IMR-90 (cell line): ENCODE measurements around the gene NATD1. TPM values are rescaled to one million over a fixed set of nuclear protein-coding genes. Genes with fewer than 3 reads are reported as not detected.

Experiments used
- ATAC-seq: fragments of 200-7000 bp; cut with Tn5 transposase; 2 replicates; pipeline ENCODE4 v1.9.1; 2020; ENCODE audit warnings: low read depth, mild to moderate bottlenecking, moderate library complexity
- BruUV-seq: library from RNA; stranded (reverse); fragments of 400-500 nt; replicated peaks from 2 replicates; lab custom pipeline; 2021; lab: Mats Ljungman, UMichigan
- CTCF ChIA-PET: fragments of 300-600 bp; formaldehyde crosslinking; extraction: SDS; loops from one replicate; lab custom pipeline; 2021; ENCODE audit warnings: antibody characterized with exemption; lab: Yijun Ruan, JAX
- POLR2A ChIA-PET: fragments of 300-600 bp; sonication (Branson Sonifier 250); formaldehyde crosslinking; loops from one replicate; lab custom pipeline; 2022; ENCODE audit warnings: antibody characterized with exemption; ENCODE audit not compliant: unreplicated experiment; lab: Charles Lee
- DNase-seq: peaks from one replicate; pipeline ENCODE4 v3.0.0; 2013
- H2AFZ ChIP-seq: replicated peaks from 2 replicates; pipeline ENCODE3; 2013; ENCODE audit warnings: low read length, mild to moderate bottlenecking; ENCODE audit not compliant: poor library complexity
- H2AK5ac ChIP-seq: 2 replicates; pipeline ENCODE4 v1.6.1; 2013; ENCODE audit warnings: low read depth, low read length, inconsistent platforms
- H2AK9ac ChIP-seq: replicated peaks from 2 replicates; pipeline ENCODE3; 2013; ENCODE audit warnings: mild to moderate bottlenecking, low read depth, low read length, moderate library complexity; ENCODE audit not compliant: poor library complexity
- H2BK120ac ChIP-seq: 2 replicates; pipeline ENCODE4 v1.6.1; 2013; ENCODE audit warnings: low read depth, low read length, inconsistent platforms
- H2BK15ac ChIP-seq: 3 replicates; pipeline ENCODE4 v1.6.1; 2013; ENCODE audit warnings: low read depth, low read length, inconsistent platforms
- H2BK20ac ChIP-seq: 2 replicates; pipeline ENCODE4 v1.6.1; 2013; ENCODE audit warnings: low read depth, mild to moderate bottlenecking, inconsistent platforms, low read length, moderate library complexity
- H2BK5ac ChIP-seq: 2 replicates; pipeline ENCODE4 v1.6.1; 2013; ENCODE audit warnings: mild to moderate bottlenecking, low read depth, low read length, inconsistent platforms; ENCODE audit not compliant: poor library complexity, severe bottlenecking
- H3K14ac ChIP-seq: replicated peaks from 2 replicates; pipeline ENCODE4 v1.6.1; 2013; ENCODE audit warnings: low read depth, low read length, inconsistent platforms
- H3K18ac ChIP-seq: 2 replicates; pipeline ENCODE4 v1.6.1; 2013; ENCODE audit warnings: low read depth, low read length, control low read depth
- H3K23ac ChIP-seq: 2 replicates; pipeline ENCODE4 v1.6.1; 2013; ENCODE audit warnings: low read depth, low read length, inconsistent platforms
- H3K27ac ChIP-seq: 2 replicates; pipeline ENCODE4 v1.5.1; 2013; ENCODE audit warnings: mild to moderate bottlenecking, control low read depth, low read length; ENCODE audit not compliant: insufficient read depth
- H3K27me3 ChIP-seq: 2 replicates; pipeline ENCODE4 v1.6.1; 2013; ENCODE audit warnings: low read length; ENCODE audit not compliant: control insufficient read depth, insufficient read depth
- H3K36me3 ChIP-seq: 2 replicates; pipeline ENCODE4 v1.6.1; 2013; ENCODE audit warnings: low read length, mixed read lengths; ENCODE audit not compliant: control insufficient read depth, insufficient read depth
- H3K4ac ChIP-seq: 2 replicates; pipeline ENCODE4 v1.6.1; 2013; ENCODE audit warnings: low read depth, low read length, inconsistent platforms
- H3K4me1 ChIP-seq: 2 replicates; pipeline ENCODE4 v1.6.1; 2013; ENCODE audit warnings: low read length, mixed read lengths; ENCODE audit not compliant: control insufficient read depth, insufficient read depth
- H3K4me2 ChIP-seq: 2 replicates; pipeline ENCODE4 v1.6.1; 2013; ENCODE audit warnings: low read depth, mild to moderate bottlenecking, control low read depth, low read length, moderate library complexity
- H3K4me3 ChIP-seq: 2 replicates; pipeline ENCODE4 v1.5.1; 2013; ENCODE audit warnings: low read depth, mild to moderate bottlenecking, control low read depth, low read length, moderate library complexity; ENCODE audit not compliant: insufficient read depth
- H3K56ac ChIP-seq: 2 replicates; pipeline ENCODE4 v1.6.1; 2013; ENCODE audit warnings: low read length, inconsistent platforms; ENCODE audit not compliant: insufficient read depth; ENCODE audit errors: extremely low read depth
- H3K79me1 ChIP-seq, 2 experiments: 2 replicates each; pipeline ENCODE4 v1.6.1; 2013; ENCODE audit warnings: low read length in 2 of 2, inconsistent platforms in 1 of 2, low read depth in 1 of 2
- H3K9ac ChIP-seq: 2 replicates; pipeline ENCODE4 v1.6.1; 2013; ENCODE audit warnings: low read depth, low read length, control low read depth
- H3K9me1 ChIP-seq: 2 replicates; pipeline ENCODE4 v1.6.1; 2013; ENCODE audit warnings: low read length, inconsistent platforms; ENCODE audit not compliant: insufficient read depth
- H3K9me3 ChIP-seq: 2 replicates; pipeline ENCODE4 v1.6.1; 2013; ENCODE audit warnings: low read length; ENCODE audit not compliant: control insufficient read depth, insufficient read depth
- H4K20me1 ChIP-seq: 2 replicates; pipeline ENCODE4 v1.6.1; 2013; ENCODE audit warnings: low read length, inconsistent platforms; ENCODE audit not compliant: insufficient read depth
- H4K5ac ChIP-seq: 2 replicates; pipeline ENCODE4 v1.6.1; 2013; ENCODE audit warnings: mild to moderate bottlenecking, low read depth, low read length, control low read depth
- H4K8ac ChIP-seq, 2 experiments: 2 replicates each; pipeline ENCODE4 v1.6.1; 2013; ENCODE audit warnings: low read depth in 2 of 2, low read length in 2 of 2, control low read depth in 1 of 2, inconsistent platforms in 1 of 2
- H4K91ac ChIP-seq: 2 replicates; pipeline ENCODE4 v1.6.1; 2013; ENCODE audit warnings: low read depth, low read length, inconsistent platforms; ENCODE audit not compliant: insufficient read depth
- CHD1 ChIP-seq: IDR thresholded peaks from 2 replicates; pipeline ENCODE4 v1.6.1; 2012; ENCODE audit warnings: low read depth, low read length, improper control_type of control experiment
- RAD21 ChIP-seq: IDR thresholded peaks from 2 replicates; pipeline ENCODE4 v1.6.1; 2012; ENCODE audit warnings: low read length, improper control_type of control experiment
- RFX5 ChIP-seq: IDR thresholded peaks from 2 replicates; pipeline ENCODE4 v1.8.0; 2012; ENCODE audit warnings: low read depth, mild to moderate bottlenecking, low read length, moderate library complexity
- WGBS, 2 experiments: methylation state at CpG; one replicate each; pipeline versions ENCODE4 v1.1.5 to v1.1.7; 2013; ENCODE audit warnings: missing lambda C conversion rate in 2 of 2; ENCODE audit not compliant: insufficient read length in 1 of 2; ENCODE audit errors: extremely low coverage in 2 of 2; 5-methylcytosine and 5-hydroxymethylcytosine counted together
- dilution Hi-C: fragments of 300-500 bp; cut with HindIII; formaldehyde crosslinking; loops from one replicate; pipeline ENCODE4 v1.14.3; 2018; ENCODE audit warnings: low sequenced_read_pairs; ENCODE audit not compliant: unreplicated experiment
- in situ Hi-C: fragments of 300-500 bp; cut with MboI; formaldehyde crosslinking; loops from 3 replicates; pipeline ENCODE4 v1.14.3; 2019; ENCODE audit warnings: low sequenced_read_pairs, inconsistent platforms, mixed read lengths
- intact Hi-C: fragments of 100-400 bp; cut with micrococcal nuclease; formaldehyde crosslinking; loops from 2 replicates; pipeline ENCODE4 v1.10.0; 2022
- polyA plus RNA-seq, 3 experiments: library from polyadenylated mRNA; depleted of rRNA; stranded (reverse); fragments of >200 nt; gene quantifications; 2 replicates each; pipeline ENCODE4 v1.2.3, GENCODE V29; 2012; ENCODE audit warnings: low replicate concordance in 1 of 3
- total RNA-seq: library from RNA; depleted of rRNA; stranded (reverse); fragments of >200 nt; gene quantifications from 2 replicates; pipeline ENCODE4 v1.2.3, GENCODE V29; 2012

The NATD1 gene
- total and polyA plus RNA-seq, 2 of the 4 experiments (the other 2 are of a cell fraction), result 0.90 to 4.3 TPM

DNA sequence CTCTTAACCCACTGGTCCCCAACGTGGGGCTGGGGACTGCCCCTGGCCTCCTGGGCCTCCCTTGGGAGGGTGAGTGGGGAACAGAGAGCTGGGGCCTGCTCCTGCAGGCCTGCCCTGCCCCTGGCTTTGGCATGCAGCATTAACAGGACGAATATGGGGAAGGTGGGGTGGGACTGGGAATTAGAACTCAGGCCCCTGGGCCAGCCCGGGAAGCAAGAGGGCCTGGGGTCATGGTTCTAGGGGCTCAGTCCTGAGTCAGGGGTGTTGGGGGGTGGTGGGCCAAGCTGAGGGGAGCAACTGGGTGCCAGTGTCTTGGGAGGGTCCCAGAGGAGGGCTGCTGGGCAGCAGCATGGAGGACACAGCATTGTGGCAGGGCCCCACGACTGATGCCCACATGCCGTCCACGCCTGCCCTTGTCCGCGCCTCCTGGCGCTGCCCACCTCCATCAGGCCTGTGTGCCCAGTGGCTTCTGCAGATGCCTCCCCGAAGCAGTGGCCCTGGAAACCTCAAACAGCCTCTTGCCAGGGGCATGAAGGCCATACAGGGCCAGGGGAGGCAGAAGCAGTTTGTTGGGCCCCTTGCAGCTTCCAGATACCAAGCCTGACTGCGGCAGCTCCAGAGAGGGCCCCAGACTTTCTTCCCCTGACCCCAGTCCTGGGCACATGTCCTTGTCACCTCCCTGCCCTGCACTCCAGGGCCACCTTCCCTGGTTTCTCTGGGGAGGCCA is 36.1 kb upstream of the NATD1 start:
- H3K9ac ChIP-seq, result no peak overlapping the region
- H3K9me1 ChIP-seq, result peaks cover 14% of the 10 kb centered on the region
- H3K4me2 ChIP-seq, result no peak overlapping the region
- H4K8ac ChIP-seq, result no peak overlapping the region
- H3K79me1 ChIP-seq, result peaks cover 0 to 40% of the 10 kb centered on the region in 2 experiments; a peak in 2 of 4 replicates
- H3K14ac ChIP-seq, result no peak overlapping the region
- H3K18ac ChIP-seq, result no peak overlapping the region
- H3K23ac ChIP-seq, result no peak overlapping the region
- no peak overlapping the region for H2BK120ac ChIP-seq
- ChIA-PET POLR2A (no interaction called here), CTCF (no interaction called here)
- no peak overlapping the region for H2BK20ac ChIP-seq
- no peaks in the 10 kb centered on the region for H3K27me3 ChIP-seq
- no peak for ATAC-seq
- H3K56ac ChIP-seq, result no peak overlapping the region
- no peaks in the 10 kb centered on the region for H3K9me3 ChIP-seq
- dilution Hi-C loops (no loop called here), intact Hi-C loops (no loop called here), in situ Hi-C loops (no loop called here)
- H4K91ac ChIP-seq, result no peak overlapping the region
- peaks cover 33% of the 10 kb centered on the region for H3K4me1 ChIP-seq
- DNase-seq, result no peak
- H3K36me3 ChIP-seq, result peaks cover 8% of the 10 kb centered on the region
- peak overlapping the region; percentile 94 for H2BK5ac ChIP-seq
- peak overlapping the region; percentile 42 for H2AK9ac ChIP-seq
- H4K20me1 ChIP-seq, result peaks cover 93% of the 10 kb centered on the region
- H3K4me3 ChIP-seq, result no peak overlapping the region
- BruUV-seq, result no TSS peak
- peak overlapping the region; percentile 40; the same call in 1 of the 2 replicates for H2AK5ac ChIP-seq
- no peak overlapping the region for H2BK15ac ChIP-seq
- no peak for TF ChIP-seq RFX5
- TF ChIP-seq CHD1, result no peak
- no peak for TF ChIP-seq RAD21
- H4K5ac ChIP-seq, result no peak overlapping the region
- peak overlapping the region; percentile 29 for H2AFZ ChIP-seq
- H3K27ac ChIP-seq, result peak overlapping the region; percentile 20; the same call in 1 of the 2 replicates
- 96% methylated on average over 3 of the region's 11 CpGs; no CpG with 5 or more reads in 1 of the 2 experiments for WGBS, 2 experiments
- peak overlapping the region; percentile 90 for H3K4ac ChIP-seq
